ENCODE data around the gene GSDME. TPM values are rescaled to one million over a fixed set of nuclear protein-coding genes. Genes with fewer than 3 reads are reported as not detected.
A peak's percentile ranks its signal among the peaks of the same experiment; 100 is the strongest.

The GSDME gene
- total RNA-seq, 3 donors from 2014 or later: 12.3 to 33.5 (median 15.1) TPM

DNA sequence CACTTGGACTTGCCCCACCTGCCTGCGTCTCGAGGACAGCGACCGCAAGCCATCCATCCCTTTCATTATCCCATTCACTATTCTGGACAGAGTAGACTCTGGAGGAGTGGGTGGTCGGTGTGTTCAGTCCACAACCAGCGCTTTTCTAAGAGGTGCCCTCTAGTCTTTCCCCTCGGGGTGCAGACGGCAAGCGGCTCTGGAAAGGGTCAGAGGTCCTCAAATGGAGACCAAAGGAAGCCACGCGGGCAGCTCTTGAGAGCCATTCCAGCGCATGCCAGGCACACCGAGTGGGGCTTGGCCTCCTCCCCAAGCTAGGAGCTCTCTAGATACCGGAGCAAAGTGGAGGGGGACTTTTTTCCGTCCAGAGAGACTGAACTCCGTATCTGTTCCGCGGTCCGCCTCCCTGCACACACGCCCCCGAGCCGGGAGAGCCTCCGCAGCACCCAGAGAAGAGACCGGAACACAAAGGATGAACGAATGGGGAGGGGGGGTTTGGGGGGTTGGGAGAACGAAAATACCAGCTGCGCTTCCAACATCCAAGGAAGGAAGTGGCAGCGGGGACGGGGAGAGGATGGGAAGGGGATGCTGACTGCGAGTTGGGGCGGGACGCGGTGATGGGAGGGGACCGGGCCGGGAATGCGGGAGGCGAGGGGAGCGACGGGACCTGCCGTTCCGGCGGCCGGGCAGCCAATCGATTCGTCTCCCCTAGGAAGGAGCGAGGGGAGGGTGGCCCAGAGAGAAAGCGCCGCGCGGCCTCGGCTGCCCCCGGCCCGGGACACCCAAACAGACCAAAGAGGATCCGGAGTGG, 515 bp downstream of the GSDME start:
- peak overlapping the region; percentile 64 to 77 (median 74) for H3K4me3 ChIP-seq
- TF ChIP-seq POLR2AphosphoS5 (IDR thresholded peaks at IDR 0.05): no peak
- TF ChIP-seq, protein P1, sequence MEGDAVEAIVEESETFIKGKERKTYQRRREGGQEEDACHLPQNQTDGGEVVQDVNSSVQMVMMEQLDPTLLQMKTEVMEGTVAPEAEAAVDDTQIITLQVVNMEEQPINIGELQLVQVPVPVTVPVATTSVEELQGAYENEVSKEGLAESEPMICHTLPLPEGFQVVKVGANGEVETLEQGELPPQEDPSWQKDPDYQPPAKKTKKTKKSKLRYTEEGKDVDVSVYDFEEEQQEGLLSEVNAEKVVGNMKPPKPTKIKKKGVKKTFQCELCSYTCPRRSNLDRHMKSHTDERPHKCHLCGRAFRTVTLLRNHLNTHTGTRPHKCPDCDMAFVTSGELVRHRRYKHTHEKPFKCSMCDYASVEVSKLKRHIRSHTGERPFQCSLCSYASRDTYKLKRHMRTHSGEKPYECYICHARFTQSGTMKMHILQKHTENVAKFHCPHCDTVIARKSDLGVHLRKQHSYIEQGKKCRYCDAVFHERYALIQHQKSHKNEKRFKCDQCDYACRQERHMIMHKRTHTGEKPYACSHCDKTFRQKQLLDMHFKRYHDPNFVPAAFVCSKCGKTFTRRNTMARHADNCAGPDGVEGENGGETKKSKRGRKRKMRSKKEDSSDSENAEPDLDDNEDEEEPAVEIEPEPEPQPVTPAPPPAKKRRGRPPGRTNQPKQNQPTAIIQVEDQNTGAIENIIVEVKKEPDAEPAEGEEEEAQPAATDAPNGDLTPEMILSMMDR (IDR thresholded peaks at IDR 0.05): no peak
- no peak for TF ChIP-seq POLR2A (IDR thresholded peaks at IDR 0.05)
- no peaks in the 10 kb centered on the region for H3K4me1 ChIP-seq
- no peaks in the 10 kb centered on the region for H3K27me3 ChIP-seq
- no peak for DNase-seq (ENCODE audit: low spot score in 2 of 2)
- H3K9me3 ChIP-seq: no peaks in the 10 kb centered on the region
- peak overlapping the region; percentile 79 to 85 for H3K27ac ChIP-seq
- H3K36me3 ChIP-seq: no peaks in the 10 kb centered on the region
- intact Hi-C loops (cut with DNase I; ENCODE audit: low total_unique reads): loop anchor here (10.0 kb wide), 2 partner anchors 1678 to 1802 kb away; no protein-coding TSS in a partner anchor

DNA sequence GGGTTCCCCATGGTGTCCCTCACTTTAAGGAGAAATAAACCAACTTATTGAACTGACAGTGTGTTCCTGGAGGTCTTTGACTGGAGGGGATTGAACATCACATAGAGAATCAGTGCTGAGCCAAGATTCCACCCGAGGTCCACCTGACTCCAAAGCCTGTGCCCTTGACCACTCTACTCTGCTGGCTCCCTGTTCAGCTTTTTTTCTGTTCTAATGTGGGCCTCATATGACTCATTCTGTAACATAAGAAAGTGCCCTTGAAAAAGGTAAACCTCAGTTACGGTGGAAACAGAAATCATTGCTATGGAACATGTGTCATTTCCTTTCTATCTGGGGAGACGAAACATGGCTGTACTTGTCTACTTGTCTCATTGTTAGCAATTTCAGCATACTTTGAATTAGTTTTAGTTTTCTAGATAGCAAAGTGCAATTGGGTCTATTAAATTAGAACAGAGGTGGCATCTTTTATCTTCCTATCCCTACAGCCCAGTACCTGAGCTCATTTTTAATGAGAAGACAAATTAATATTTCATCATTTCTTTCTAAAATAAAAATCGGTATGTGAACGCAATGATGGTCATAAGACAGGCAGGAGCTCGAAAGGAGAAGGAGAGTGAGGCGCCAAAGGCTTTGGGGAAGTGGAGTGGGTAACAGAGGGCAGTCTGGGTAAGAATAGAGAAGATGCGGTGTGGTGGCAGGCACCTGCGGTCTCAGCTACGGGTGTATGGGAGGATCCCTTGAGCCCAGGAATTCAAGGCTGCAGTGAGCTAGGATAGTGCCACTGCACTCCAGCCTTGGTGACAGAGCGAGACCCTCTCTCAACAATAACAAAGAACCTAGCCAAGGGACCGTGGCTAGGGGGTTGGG, 1.5 kb downstream of the GSDME start:
- peak overlapping the region; percentile 64 to 77 (median 74) for H3K4me3 ChIP-seq
- intact Hi-C loops (cut with DNase I; ENCODE audit: low total_unique reads): loop anchor here (10.0 kb wide), 2 partner anchors 1679 to 1801 kb away; no protein-coding TSS in a partner anchor
- H3K27ac ChIP-seq: peak overlapping the region in 1 of 2 donors; percentile 85
- H3K27me3 ChIP-seq: no peaks in the 10 kb centered on the region
- TF ChIP-seq, protein P1 (IDR thresholded peaks at IDR 0.05): no peak
- TF ChIP-seq POLR2A (IDR thresholded peaks at IDR 0.05): no peak
- no peak for TF ChIP-seq POLR2AphosphoS5 (IDR thresholded peaks at IDR 0.05)
- DNase-seq (ENCODE audit: low spot score in 2 of 2): no peak
- no peaks in the 10 kb centered on the region for H3K4me1 ChIP-seq
- no peaks in the 10 kb centered on the region for H3K36me3 ChIP-seq
- H3K9me3 ChIP-seq: no peaks in the 10 kb centered on the region

DNA sequence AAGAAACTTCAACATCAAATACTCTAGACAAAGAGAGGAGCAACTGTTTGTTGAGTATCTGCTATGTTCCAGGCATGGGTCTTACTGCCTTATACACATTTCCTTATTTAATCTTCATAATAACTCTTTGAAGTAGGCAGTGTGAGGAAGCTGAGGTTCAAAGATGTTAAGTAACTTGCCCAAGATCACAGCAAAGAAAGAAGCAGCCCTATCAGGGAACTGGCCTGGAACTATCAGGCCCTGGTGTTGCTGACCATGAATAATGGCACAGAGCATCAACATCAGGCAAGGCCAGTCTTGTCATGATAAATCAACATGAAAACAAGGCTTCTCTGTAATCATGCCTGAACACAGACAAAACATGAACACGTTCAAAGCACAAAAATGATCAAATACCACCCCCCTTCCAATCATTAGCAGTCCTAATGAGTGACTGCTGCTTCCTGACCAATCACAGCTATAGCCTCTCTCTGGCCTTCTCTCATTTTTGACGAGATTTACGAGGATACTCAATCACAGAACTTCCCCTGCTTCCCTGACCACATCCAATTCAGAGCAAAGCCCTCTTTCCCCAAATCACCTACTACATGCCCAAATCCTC, 2.3 kb downstream of the GSDME start:
- H3K27ac ChIP-seq: no peak overlapping the region
- H3K27me3 ChIP-seq: no peaks in the 10 kb centered on the region
- no peak for DNase-seq (ENCODE audit: low spot score in 2 of 2)
- no peaks in the 10 kb centered on the region for H3K9me3 ChIP-seq
- H3K36me3 ChIP-seq: no peaks in the 10 kb centered on the region
- intact Hi-C loops (cut with DNase I; ENCODE audit: low total_unique reads): loop anchor here (10.0 kb wide), 2 partner anchors 1680 to 1800 kb away; no protein-coding TSS in a partner anchor
- TF ChIP-seq POLR2A (IDR thresholded peaks at IDR 0.05) (no peak), POLR2AphosphoS5 (IDR thresholded peaks at IDR 0.05) (no peak)
- TF ChIP-seq, protein P1 (IDR thresholded peaks at IDR 0.05): no peak
- H3K4me3 ChIP-seq: no peak overlapping the region
- no peaks in the 10 kb centered on the region for H3K4me1 ChIP-seq

DNA sequence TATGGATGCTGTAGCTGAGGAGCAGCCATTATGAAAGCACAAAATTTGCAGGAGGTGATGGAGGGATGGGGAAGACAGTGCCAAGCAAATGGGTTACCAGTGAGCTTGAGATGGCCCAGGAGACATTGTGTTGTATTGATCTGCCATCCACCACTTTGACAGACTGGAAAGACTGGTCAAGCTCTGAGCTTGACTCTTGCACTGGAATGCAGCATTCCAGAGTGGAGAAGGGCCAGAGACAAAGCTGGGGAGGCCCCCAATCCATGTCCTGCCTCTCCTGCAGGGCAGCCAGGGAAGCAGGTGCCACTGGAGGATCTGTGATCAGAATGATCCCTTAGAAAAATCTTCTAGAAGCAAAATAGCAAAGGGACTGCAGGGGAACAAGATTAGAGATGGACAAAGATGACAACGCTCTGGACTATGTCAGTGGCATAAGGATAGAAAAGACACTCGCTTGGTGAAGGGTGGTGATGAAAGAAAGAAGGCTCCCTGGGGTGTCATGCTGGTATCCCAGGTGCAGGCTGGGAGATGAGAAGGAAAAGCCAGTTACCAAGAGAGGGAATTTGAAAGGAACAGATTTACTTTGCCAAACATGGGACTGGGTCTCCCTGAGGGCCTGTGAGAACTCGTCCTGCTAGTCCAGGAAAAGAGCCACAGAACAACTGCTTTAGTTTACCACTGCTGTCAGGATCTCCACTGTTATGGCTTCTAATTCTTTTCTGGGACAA, 5.0 kb downstream of the GSDME start:
- Histone ChIP-seq H3K4me3 (no peak overlapping the region), H3K27ac (peak overlapping the region; percentile 19 to 68), H3K9me3 (no peaks in the 10 kb centered on the region), H3K27me3 (no peaks in the 10 kb centered on the region), H3K4me1 (no peaks in the 10 kb centered on the region), H3K36me3 (no peaks in the 10 kb centered on the region)
- DNase-seq (ENCODE audit: low spot score in 2 of 2): no peak
- intact Hi-C loops (cut with DNase I; ENCODE audit: low total_unique reads): loop anchor here (10.0 kb wide), 2 partner anchors 1683 to 1797 kb away; no protein-coding TSS in a partner anchor
- TF ChIP-seq, protein P1 (IDR thresholded peaks at IDR 0.05): no peak
- TF ChIP-seq POLR2A (IDR thresholded peaks at IDR 0.05): no peak
- no peak for TF ChIP-seq POLR2AphosphoS5 (IDR thresholded peaks at IDR 0.05)
